ENCODE results near the gene FYCO1. TPM values are rescaled to one million over a fixed set of nuclear protein-coding genes. Genes with fewer than 3 reads are reported as not detected.

FYCO1 gene
- total and polyA plus RNA-seq, 10 of the 15 experiments (the other 5 are each of a cell fraction or from before 2014, with no cell fraction given), result 1.5 to 8.4 (median 6.5) TPM

- TF ChIP-seq CBX3 (IDR thresholded peaks at IDR 0.05; ENCODE audit: borderline replicate concordance, low read depth) (no peak), NFIC (IDR thresholded peaks at IDR 0.05; ENCODE audit: low read depth, low read length) (no peak), SMAD5 (IDR thresholded peaks at IDR 0.05; ENCODE audit: low read depth) (peak; percentile 52), POLR2AphosphoS5 (IDR thresholded peaks at IDR 0.05; ENCODE audit: low read length) (0 out of 2 replicates have a peak, but pooled peaks have one; percentile 30), ZSCAN29 (IDR thresholded peaks at IDR 0.05) (no peak)
These were observed 81.1 kb downstream of the FYCO1 start (continued) for GRCh38 chr3:45914362-45915058.

DNA sequence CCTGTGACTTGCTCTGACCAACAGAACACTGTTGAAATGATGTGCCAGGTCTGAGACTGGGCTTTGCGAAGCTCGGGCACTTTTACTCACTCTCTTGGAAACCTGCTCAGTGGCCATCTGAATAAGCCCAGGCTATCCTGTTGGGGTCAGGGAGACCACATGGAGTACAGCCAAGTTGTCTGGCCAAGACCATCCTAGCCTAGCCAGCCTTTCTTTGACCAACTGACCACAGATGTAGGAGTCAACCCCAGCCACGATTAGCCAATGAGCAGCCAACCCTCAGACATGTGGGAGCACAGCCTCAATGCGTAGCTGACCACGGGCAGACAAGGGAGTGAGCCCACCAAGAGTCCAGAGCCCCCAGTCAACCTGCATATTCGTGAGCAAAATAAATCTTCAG, 83.2 kb downstream of the FYCO1 start:
- Histone ChIP-seq H3K4me1 (ENCODE audit: control insufficient read depth, insufficient read depth, low read length) (peaks cover 29% of the 10 kb centered on the region), H3K79me2 (ENCODE audit: control insufficient read depth, insufficient read depth, low read length) (no peaks in the 10 kb centered on the region), H3K4me2 (ENCODE audit: control insufficient read depth, insufficient read depth) (no peak overlapping the region), H3K9ac (ENCODE audit: control insufficient read depth, insufficient read depth, low read length) (no peak overlapping the region), H3K27ac (ENCODE audit: control insufficient read depth, insufficient read depth) (no peak overlapping the region), H3K4me3 (no peak overlapping the region; the same call in 1 of the 2 replicates), H3K27me3 (replicated peaks in 1 of 2; ENCODE audit: control insufficient read depth in 2 of 2, insufficient read depth in 2 of 2, low read length in 1 of 2) (peaks cover 0 to 2% of the 10 kb centered on the region in 2 experiments; a peak in 1 of 4 replicates), H4K20me1 (ENCODE audit: control insufficient read depth, insufficient read depth) (no peaks in the 10 kb centered on the region), H3K9me3 (replicated peaks; ENCODE audit: control insufficient read depth, insufficient read depth, low read length) (no peaks in the 10 kb centered on the region; the same call in 2 of the 3 replicates), H3K36me3 (ENCODE audit: control insufficient read depth in 2 of 2, insufficient read depth in 2 of 2, low read length in 1 of 2) (peaks cover 0 to 2% of the 10 kb centered on the region in 2 experiments; a peak in 1 of 4 replicates), H2AFZ (ENCODE audit: control insufficient read depth, low read depth, low read length) (no peak overlapping the region)
- CTCF ChIA-PET, result interaction anchor here (0.7 to 2.2 kb wide), 10 partner anchors 8 to 165 kb away, joined by 3 to 9 read pairs (median 4); partner anchors contain the start of gene LZTFL1
- ATAC-seq, result no peak
- no TSS peak for BruUV-seq (replicated peaks)
- SMC1A ChIA-PET (ENCODE audit: uncharacterized antibody, unreplicated experiment), result interaction anchor here (0.8 to 11.8 kb wide), 15 partner anchors 8 to 207 kb away, joined by 3 to 199 read pairs (median 6); partner anchors contain the start of genes CCR9 and LZTFL1
- TF ChIP-seq EZH2 (IDR thresholded peaks at IDR 0.05; ENCODE audit: borderline replicate concordance, control insufficient read depth, low read depth, low read length) (no peak), NBN (IDR thresholded peaks at IDR 0.05) (no peak), HDAC2 (IDR thresholded peaks at IDR 0.05) (no peak), KLF5 (IDR thresholded peaks at IDR 0.05; ENCODE audit: partially characterized antibody) (no peak), EP300 (IDR thresholded peaks at IDR 0.05; ENCODE audit: borderline replicate concordance in 1 of 2, control insufficient read depth in 1 of 2, low read depth in 2 of 2, low read length in 2 of 2) (no peak), STAT1 (conservative IDR thresholded peaks at IDR 0.05) (no peak), RCOR1 (conservative IDR thresholded peaks at IDR 0.05; ENCODE audit: low read depth, low read length) (no peak), BCL3 (IDR thresholded peaks at IDR 0.05; ENCODE audit: borderline replicate concordance, insufficient read depth, low read depth, low read length, poor library complexity, severe bottlenecking) (peak; percentile 36)
- intact Hi-C loops (cut with micrococcal nuclease; ENCODE audit: unreplicated experiment) (no loop called here), in situ Hi-C loops (cut with MboI) (loop anchor here (5.0 kb wide), 1 partner anchor 50 kb away; no protein-coding TSS in a partner anchor)
- no peak for DNase-seq (ENCODE audit: low read depth, low spot score)
- RAD21 ChIA-PET (ENCODE audit: unreplicated experiment), result interaction anchor here (0.9 to 11.1 kb wide), 12 partner anchors 9 to 222 kb away, joined by 3 to 229 read pairs (median 13); partner anchors contain the start of genes CCR9 and LZTFL1
- WGBS (ENCODE audit: insufficient coverage, insufficient replicate concordance, low lambda C conversion rate, missing lambda C conversion rate), result 63% methylated on average over 6 of the region's 6 CpGs
- FAIRE-seq, result no peak
- POLR2A ChIA-PET, result interaction anchor here (0.8 to 6.4 kb wide), 9 partner anchors 9 to 223 kb away, joined by 3 to 41 read pairs (median 7); partner anchors contain the start of gene SACM1L

Data from GM12878 (cell line).